Vagina (tissue), 2 donors: ENCODE data around the gene CTNNA3.

Experiments
- POLR2A ChIP-seq, 2 donors: fragments of 450-650 bp; IDR thresholded peaks; one replicate each; pipeline ENCODE4 v1.6.1; 2017; ENCODE audit warnings: antibody characterized with exemption in 2 of 2, mild to moderate bottlenecking in 2 of 2, moderate library complexity in 2 of 2
- TF ChIP-seq, protein P1 (sequence below), 3 experiments: fragments of 450-650 bp in 2 of 3; fragments of 200-600 bp in 1 of 3; sonication (generic) in 1 of 3; IDR thresholded peaks; one replicate each; pipeline ENCODE4 v1.5.1; 2017 to 2019; ENCODE audit warnings: antibody characterized with exemption in 3 of 3, mild to moderate bottlenecking in 2 of 3, moderate library complexity in 2 of 3

DNA sequence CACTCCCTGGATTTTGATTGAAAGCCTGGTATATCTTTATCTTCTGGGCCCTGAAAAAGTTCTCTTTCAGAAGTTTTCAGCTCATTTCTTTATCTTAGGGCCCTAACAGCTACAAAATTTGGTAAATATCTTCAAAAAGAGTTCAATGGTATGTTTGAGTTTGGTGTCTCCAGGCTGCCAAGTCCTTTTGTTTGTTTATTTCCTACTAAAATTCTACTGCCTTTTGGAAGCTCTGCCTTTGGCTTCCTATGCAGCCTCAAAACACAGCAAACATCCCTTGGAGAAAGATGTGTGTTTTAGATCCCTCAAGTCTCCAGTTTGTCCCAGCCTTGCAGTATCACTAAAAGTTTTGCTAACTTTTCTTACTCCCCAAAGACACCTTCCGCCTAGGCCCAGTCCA, 623.3 kb downstream of the CTNNA3 start:
- TF ChIP-seq, protein P1, sequence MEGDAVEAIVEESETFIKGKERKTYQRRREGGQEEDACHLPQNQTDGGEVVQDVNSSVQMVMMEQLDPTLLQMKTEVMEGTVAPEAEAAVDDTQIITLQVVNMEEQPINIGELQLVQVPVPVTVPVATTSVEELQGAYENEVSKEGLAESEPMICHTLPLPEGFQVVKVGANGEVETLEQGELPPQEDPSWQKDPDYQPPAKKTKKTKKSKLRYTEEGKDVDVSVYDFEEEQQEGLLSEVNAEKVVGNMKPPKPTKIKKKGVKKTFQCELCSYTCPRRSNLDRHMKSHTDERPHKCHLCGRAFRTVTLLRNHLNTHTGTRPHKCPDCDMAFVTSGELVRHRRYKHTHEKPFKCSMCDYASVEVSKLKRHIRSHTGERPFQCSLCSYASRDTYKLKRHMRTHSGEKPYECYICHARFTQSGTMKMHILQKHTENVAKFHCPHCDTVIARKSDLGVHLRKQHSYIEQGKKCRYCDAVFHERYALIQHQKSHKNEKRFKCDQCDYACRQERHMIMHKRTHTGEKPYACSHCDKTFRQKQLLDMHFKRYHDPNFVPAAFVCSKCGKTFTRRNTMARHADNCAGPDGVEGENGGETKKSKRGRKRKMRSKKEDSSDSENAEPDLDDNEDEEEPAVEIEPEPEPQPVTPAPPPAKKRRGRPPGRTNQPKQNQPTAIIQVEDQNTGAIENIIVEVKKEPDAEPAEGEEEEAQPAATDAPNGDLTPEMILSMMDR (IDR thresholded peaks at IDR 0.05) = no peak
- TF ChIP-seq POLR2A (IDR thresholded peaks at IDR 0.05) = no peak
